ENCODE results near the gene DCAF7.

DNA sequence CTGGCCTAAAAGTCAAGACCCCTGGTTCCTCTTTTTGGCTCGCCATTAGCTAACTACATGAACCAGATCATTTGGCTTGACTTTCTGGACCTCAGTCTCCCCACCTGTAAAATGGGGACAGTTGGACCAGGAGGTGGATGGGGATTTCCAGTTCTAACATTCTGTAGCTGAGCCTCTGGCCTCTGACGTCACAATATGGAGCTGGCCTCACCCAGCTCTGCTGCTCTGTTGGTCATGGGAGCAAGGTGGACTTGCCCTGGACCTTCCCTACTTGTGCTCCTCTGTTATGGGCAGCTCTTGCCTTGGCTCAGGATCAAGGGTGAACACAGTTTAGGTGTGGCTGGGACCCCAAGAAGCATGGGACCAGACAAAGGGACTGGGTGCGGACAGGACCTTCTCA lies 43.6 kb upstream of the DCAF7 start:
- TF ChIP-seq, protein P1, sequence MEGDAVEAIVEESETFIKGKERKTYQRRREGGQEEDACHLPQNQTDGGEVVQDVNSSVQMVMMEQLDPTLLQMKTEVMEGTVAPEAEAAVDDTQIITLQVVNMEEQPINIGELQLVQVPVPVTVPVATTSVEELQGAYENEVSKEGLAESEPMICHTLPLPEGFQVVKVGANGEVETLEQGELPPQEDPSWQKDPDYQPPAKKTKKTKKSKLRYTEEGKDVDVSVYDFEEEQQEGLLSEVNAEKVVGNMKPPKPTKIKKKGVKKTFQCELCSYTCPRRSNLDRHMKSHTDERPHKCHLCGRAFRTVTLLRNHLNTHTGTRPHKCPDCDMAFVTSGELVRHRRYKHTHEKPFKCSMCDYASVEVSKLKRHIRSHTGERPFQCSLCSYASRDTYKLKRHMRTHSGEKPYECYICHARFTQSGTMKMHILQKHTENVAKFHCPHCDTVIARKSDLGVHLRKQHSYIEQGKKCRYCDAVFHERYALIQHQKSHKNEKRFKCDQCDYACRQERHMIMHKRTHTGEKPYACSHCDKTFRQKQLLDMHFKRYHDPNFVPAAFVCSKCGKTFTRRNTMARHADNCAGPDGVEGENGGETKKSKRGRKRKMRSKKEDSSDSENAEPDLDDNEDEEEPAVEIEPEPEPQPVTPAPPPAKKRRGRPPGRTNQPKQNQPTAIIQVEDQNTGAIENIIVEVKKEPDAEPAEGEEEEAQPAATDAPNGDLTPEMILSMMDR (IDR thresholded peaks at IDR 0.05), result no peak
- TF ChIP-seq, protein P2, sequence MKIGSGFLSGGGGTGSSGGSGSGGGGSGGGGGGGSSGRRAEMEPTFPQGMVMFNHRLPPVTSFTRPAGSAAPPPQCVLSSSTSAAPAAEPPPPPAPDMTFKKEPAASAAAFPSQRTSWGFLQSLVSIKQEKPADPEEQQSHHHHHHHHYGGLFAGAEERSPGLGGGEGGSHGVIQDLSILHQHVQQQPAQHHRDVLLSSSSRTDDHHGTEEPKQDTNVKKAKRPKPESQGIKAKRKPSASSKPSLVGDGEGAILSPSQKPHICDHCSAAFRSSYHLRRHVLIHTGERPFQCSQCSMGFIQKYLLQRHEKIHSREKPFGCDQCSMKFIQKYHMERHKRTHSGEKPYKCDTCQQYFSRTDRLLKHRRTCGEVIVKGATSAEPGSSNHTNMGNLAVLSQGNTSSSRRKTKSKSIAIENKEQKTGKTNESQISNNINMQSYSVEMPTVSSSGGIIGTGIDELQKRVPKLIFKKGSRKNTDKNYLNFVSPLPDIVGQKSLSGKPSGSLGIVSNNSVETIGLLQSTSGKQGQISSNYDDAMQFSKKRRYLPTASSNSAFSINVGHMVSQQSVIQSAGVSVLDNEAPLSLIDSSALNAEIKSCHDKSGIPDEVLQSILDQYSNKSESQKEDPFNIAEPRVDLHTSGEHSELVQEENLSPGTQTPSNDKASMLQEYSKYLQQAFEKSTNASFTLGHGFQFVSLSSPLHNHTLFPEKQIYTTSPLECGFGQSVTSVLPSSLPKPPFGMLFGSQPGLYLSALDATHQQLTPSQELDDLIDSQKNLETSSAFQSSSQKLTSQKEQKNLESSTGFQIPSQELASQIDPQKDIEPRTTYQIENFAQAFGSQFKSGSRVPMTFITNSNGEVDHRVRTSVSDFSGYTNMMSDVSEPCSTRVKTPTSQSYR (CRISPR knock-in tag; IDR thresholded peaks at IDR 0.05), result no peak
- TF ChIP-seq, protein P3, sequence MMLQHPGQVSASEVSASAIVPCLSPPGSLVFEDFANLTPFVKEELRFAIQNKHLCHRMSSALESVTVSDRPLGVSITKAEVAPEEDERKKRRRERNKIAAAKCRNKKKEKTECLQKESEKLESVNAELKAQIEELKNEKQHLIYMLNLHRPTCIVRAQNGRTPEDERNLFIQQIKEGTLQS (CRISPR knock-in tag; conservative IDR thresholded peaks at IDR 0.05), result no peak
- TF ChIP-seq TCF7 (CRISPR knock-in tag; IDR thresholded peaks at IDR 0.05; ENCODE audit: low read depth) (no peak), FOXK1 (CRISPR knock-in tag; IDR thresholded peaks at IDR 0.05) (no peak), SP1 (CRISPR knock-in tag; conservative IDR thresholded peaks at IDR 0.05) (no peak), CREB1 (CRISPR knock-in tag; IDR thresholded peaks at IDR 0.05) (no peak), SMAD3 (CRISPR knock-in tag; IDR thresholded peaks at IDR 0.05; ENCODE audit: borderline replicate concordance) (no peak), ZBTB21 (CRISPR knock-in tag; IDR thresholded peaks at IDR 0.05; ENCODE audit: borderline replicate concordance) (no peak)
- TF ChIP-seq, protein P4, sequence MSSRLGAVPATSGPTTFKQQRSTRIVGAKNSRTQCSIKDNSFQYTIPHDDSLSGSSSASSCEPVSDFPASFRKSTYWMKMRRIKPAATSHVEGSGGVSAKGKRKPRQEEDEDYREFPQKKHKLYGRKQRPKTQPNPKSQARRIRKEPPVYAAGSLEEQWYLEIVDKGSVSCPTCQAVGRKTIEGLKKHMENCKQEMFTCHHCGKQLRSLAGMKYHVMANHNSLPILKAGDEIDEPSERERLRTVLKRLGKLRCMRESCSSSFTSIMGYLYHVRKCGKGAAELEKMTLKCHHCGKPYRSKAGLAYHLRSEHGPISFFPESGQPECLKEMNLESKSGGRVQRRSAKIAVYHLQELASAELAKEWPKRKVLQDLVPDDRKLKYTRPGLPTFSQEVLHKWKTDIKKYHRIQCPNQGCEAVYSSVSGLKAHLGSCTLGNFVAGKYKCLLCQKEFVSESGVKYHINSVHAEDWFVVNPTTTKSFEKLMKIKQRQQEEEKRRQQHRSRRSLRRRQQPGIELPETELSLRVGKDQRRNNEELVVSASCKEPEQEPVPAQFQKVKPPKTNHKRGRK (CRISPR knock-in tag; IDR thresholded peaks at IDR 0.05; ENCODE audit: borderline replicate concordance), result no peak
- TF ChIP-seq, protein P5, sequence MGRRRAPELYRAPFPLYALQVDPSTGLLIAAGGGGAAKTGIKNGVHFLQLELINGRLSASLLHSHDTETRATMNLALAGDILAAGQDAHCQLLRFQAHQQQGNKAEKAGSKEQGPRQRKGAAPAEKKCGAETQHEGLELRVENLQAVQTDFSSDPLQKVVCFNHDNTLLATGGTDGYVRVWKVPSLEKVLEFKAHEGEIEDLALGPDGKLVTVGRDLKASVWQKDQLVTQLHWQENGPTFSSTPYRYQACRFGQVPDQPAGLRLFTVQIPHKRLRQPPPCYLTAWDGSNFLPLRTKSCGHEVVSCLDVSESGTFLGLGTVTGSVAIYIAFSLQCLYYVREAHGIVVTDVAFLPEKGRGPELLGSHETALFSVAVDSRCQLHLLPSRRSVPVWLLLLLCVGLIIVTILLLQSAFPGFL (CRISPR knock-in tag; IDR thresholded peaks at IDR 0.05; ENCODE audit: borderline replicate concordance), result no peak
- TF ChIP-seq, protein P6, sequence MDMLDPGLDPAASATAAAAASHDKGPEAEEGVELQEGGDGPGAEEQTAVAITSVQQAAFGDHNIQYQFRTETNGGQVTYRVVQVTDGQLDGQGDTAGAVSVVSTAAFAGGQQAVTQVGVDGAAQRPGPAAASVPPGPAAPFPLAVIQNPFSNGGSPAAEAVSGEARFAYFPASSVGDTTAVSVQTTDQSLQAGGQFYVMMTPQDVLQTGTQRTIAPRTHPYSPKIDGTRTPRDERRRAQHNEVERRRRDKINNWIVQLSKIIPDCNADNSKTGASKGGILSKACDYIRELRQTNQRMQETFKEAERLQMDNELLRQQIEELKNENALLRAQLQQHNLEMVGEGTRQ (CRISPR knock-in tag; IDR thresholded peaks at IDR 0.05), result no peak

All from WTC11 (cell line).